ENCODE data around the gene NTRK3. TPM values are rescaled to one million over a fixed set of nuclear protein-coding genes. Genes with fewer than 3 reads are reported as not detected.

NTRK3 gene
- polyA plus RNA-seq, 1 donor from 2014 or later = 42.7 TPM

DNA sequence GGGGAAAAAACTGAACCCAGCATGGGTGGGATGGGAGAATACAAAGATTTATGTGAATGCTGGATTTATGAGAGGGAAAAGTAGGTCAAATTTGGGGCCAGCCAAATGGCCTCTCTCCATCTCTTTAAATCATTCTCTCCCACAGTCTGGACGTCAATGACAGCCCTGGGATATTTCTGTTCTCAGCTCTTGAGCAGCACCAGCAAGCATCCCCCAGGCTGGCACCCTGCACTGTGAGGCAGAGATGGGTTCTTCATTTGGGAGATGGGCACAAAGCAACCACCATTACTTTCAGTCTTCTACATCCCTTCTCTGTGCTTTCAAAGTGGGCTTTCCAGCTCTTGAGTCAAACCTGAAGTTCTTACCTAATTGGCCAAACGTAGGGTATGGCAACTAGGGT lies 321.0 kb downstream of the NTRK3 start:
- Histone ChIP-seq H2AFZ (ENCODE audit: low read depth, low read length) (no peak overlapping the region), H3K36me3 (ENCODE audit: insufficient read depth, low read length) (peaks cover 15% of the 10 kb centered on the region), H3K9ac (ENCODE audit: low read length) (no peak overlapping the region), H3K4me2 (ENCODE audit: low read length) (no peak overlapping the region), H3K79me2 (replicated peaks; ENCODE audit: insufficient read depth, low read length) (no peaks in the 10 kb centered on the region), H3K4me3 (ENCODE audit: low read length) (no peak overlapping the region), H3K27me3 (ENCODE audit: insufficient read depth, low read depth, low read length) (no peaks in the 10 kb centered on the region), H4K20me1 (ENCODE audit: insufficient read depth) (no peaks in the 10 kb centered on the region), H3K9me2 (ENCODE audit: insufficient read depth, low read length) (no peaks in the 10 kb centered on the region), H3K27ac (ENCODE audit: low read length) (no peak overlapping the region), H3F3A (ENCODE audit: insufficient read depth, low read length, poor library complexity, severe bottlenecking) (no peaks in the 10 kb centered on the region), H3K9me3 (ENCODE audit: low read length) (no peaks in the 10 kb centered on the region)
- TF ChIP-seq RAD21 (conservative IDR thresholded peaks at IDR 0.05) (no peak), EZH2 (IDR thresholded peaks at IDR 0.05; ENCODE audit: borderline replicate concordance, insufficient read depth, low read length, poor library complexity, severe bottlenecking) (no peak), POLR2AphosphoS5 (IDR thresholded peaks at IDR 0.05) (no peak), MXI1 (conservative IDR thresholded peaks at IDR 0.05; ENCODE audit: poor library complexity, severe bottlenecking) (no peak), TAF1 (IDR thresholded peaks at IDR 0.05; ENCODE audit: low read depth) (no peak), SMC3 (conservative IDR thresholded peaks at IDR 0.05; ENCODE audit: poor library complexity) (no peak)
- TF ChIP-seq, protein P1, sequence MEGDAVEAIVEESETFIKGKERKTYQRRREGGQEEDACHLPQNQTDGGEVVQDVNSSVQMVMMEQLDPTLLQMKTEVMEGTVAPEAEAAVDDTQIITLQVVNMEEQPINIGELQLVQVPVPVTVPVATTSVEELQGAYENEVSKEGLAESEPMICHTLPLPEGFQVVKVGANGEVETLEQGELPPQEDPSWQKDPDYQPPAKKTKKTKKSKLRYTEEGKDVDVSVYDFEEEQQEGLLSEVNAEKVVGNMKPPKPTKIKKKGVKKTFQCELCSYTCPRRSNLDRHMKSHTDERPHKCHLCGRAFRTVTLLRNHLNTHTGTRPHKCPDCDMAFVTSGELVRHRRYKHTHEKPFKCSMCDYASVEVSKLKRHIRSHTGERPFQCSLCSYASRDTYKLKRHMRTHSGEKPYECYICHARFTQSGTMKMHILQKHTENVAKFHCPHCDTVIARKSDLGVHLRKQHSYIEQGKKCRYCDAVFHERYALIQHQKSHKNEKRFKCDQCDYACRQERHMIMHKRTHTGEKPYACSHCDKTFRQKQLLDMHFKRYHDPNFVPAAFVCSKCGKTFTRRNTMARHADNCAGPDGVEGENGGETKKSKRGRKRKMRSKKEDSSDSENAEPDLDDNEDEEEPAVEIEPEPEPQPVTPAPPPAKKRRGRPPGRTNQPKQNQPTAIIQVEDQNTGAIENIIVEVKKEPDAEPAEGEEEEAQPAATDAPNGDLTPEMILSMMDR (IDR thresholded peaks at IDR 0.05; ENCODE audit: poor library complexity, severe bottlenecking) = no peak
- TF ChIP-seq, protein P2, sequence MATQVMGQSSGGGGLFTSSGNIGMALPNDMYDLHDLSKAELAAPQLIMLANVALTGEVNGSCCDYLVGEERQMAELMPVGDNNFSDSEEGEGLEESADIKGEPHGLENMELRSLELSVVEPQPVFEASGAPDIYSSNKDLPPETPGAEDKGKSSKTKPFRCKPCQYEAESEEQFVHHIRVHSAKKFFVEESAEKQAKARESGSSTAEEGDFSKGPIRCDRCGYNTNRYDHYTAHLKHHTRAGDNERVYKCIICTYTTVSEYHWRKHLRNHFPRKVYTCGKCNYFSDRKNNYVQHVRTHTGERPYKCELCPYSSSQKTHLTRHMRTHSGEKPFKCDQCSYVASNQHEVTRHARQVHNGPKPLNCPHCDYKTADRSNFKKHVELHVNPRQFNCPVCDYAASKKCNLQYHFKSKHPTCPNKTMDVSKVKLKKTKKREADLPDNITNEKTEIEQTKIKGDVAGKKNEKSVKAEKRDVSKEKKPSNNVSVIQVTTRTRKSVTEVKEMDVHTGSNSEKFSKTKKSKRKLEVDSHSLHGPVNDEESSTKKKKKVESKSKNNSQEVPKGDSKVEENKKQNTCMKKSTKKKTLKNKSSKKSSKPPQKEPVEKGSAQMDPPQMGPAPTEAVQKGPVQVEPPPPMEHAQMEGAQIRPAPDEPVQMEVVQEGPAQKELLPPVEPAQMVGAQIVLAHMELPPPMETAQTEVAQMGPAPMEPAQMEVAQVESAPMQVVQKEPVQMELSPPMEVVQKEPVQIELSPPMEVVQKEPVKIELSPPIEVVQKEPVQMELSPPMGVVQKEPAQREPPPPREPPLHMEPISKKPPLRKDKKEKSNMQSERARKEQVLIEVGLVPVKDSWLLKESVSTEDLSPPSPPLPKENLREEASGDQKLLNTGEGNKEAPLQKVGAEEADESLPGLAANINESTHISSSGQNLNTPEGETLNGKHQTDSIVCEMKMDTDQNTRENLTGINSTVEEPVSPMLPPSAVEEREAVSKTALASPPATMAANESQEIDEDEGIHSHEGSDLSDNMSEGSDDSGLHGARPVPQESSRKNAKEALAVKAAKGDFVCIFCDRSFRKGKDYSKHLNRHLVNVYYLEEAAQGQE (IDR thresholded peaks at IDR 0.05; ENCODE audit: borderline replicate concordance) = no peak

DNA sequence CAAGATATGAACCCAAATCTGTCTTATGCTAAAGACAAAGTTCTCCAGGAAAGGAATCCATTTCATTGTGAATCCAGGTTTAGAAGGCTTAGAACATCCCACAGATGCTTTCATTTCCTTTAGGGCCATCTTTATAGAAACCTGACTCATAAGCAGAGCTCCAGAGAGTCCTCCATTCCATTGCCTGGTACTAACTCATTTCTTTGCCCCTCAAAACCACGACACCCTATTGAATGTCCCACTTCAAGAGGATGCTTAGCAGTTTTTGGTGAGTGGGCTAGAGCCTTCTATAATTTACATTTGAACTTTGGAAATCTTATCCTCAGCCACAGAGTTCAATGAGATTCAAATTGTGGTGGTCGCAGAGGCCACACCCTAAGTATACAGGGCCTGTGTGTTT lies 325.0 kb downstream of the NTRK3 start:
- H3F3A ChIP-seq (ENCODE audit: insufficient read depth, low read length, poor library complexity, severe bottlenecking) = no peaks in the 10 kb centered on the region
- no peak overlapping the region for H3K4me3 ChIP-seq (ENCODE audit: low read length)
- H3K9me2 ChIP-seq (ENCODE audit: insufficient read depth, low read length) = no peaks in the 10 kb centered on the region
- H3K27ac ChIP-seq (ENCODE audit: low read length) = no peak overlapping the region
- no peaks in the 10 kb centered on the region for H3K9me3 ChIP-seq (ENCODE audit: low read length)
- no peaks in the 10 kb centered on the region for H3K27me3 ChIP-seq (ENCODE audit: insufficient read depth, low read depth, low read length)
- peaks cover 26% of the 10 kb centered on the region for H3K36me3 ChIP-seq (ENCODE audit: insufficient read depth, low read length)
- H4K20me1 ChIP-seq (ENCODE audit: insufficient read depth) = no peaks in the 10 kb centered on the region
- no peak overlapping the region for H3K9ac ChIP-seq (ENCODE audit: low read length)
- no peak overlapping the region for H3K4me2 ChIP-seq (ENCODE audit: low read length)
- no peak for TF ChIP-seq TAF1 (IDR thresholded peaks at IDR 0.05; ENCODE audit: low read depth)
- TF ChIP-seq EP300 (conservative IDR thresholded peaks at IDR 0.05; ENCODE audit: poor library complexity, severe bottlenecking) = no peak
- no peak for TF ChIP-seq POLR2AphosphoS5 (IDR thresholded peaks at IDR 0.05)
- H3K79me2 ChIP-seq (replicated peaks; ENCODE audit: insufficient read depth, low read length) = no peaks in the 10 kb centered on the region
- no peak overlapping the region for H2AFZ ChIP-seq (ENCODE audit: low read depth, low read length)

DNA sequence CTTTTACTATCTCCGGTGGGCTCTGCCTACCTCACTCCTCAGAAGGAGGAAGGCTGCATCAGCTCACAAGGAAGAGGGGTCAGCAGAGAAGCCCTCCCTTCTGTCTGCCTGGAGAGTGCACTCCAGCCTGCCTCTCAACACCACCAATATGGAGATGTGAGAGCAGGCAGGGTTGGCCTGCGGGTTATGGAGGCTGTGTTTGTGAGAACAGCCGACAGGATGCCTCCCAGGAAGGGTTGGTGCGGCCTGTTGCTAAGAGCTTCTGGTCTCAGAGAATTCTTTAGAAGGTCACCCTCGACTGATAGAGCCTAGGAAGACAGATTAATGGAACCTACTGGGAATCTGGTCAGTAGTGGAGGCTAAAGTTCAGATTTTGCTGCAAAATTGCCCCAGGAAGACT lies 326.1 kb downstream of the NTRK3 start:
- H3K36me3 ChIP-seq (ENCODE audit: insufficient read depth, low read length) = peaks cover 22% of the 10 kb centered on the region
- no peak overlapping the region for H2AFZ ChIP-seq (ENCODE audit: low read depth, low read length)
- H3K9ac ChIP-seq (ENCODE audit: low read length) = no peak overlapping the region
- no peak overlapping the region for H3K4me3 ChIP-seq (ENCODE audit: low read length)
- no peaks in the 10 kb centered on the region for H3K9me3 ChIP-seq (ENCODE audit: low read length)
- no peaks in the 10 kb centered on the region for H3F3A ChIP-seq (ENCODE audit: insufficient read depth, low read length, poor library complexity, severe bottlenecking)
- no peaks in the 10 kb centered on the region for H3K79me2 ChIP-seq (replicated peaks; ENCODE audit: insufficient read depth, low read length)
- no peaks in the 10 kb centered on the region for H3K27me3 ChIP-seq (ENCODE audit: insufficient read depth, low read depth, low read length)
- no peaks in the 10 kb centered on the region for H3K9me2 ChIP-seq (ENCODE audit: insufficient read depth, low read length)
- no peak overlapping the region for H3K4me2 ChIP-seq (ENCODE audit: low read length)
- H4K20me1 ChIP-seq (ENCODE audit: insufficient read depth) = no peaks in the 10 kb centered on the region
- H3K27ac ChIP-seq (ENCODE audit: low read length) = no peak overlapping the region
- TF ChIP-seq EZH2 (IDR thresholded peaks at IDR 0.05; ENCODE audit: borderline replicate concordance, insufficient read depth, low read length, poor library complexity, severe bottlenecking) (no peak), POLR2AphosphoS5 (IDR thresholded peaks at IDR 0.05) (no peak), TAF1 (IDR thresholded peaks at IDR 0.05; ENCODE audit: low read depth) (no peak), RAD21 (conservative IDR thresholded peaks at IDR 0.05) (no peak), EP300 (conservative IDR thresholded peaks at IDR 0.05; ENCODE audit: poor library complexity, severe bottlenecking) (no peak), SMC3 (conservative IDR thresholded peaks at IDR 0.05; ENCODE audit: poor library complexity) (no peak), MXI1 (conservative IDR thresholded peaks at IDR 0.05; ENCODE audit: poor library complexity, severe bottlenecking) (no peak)
- TF ChIP-seq, protein P2 (IDR thresholded peaks at IDR 0.05; ENCODE audit: borderline replicate concordance) = no peak
- TF ChIP-seq, protein P1 (IDR thresholded peaks at IDR 0.05; ENCODE audit: poor library complexity, severe bottlenecking) = no peak

All from neural cell (in vitro differentiated cells).